Ammon's horn (tissue), 1 donor: ENCODE data around the gene GLCE.

Source experiments
- DNase-seq: peaks from one replicate; pipeline ENCODE4 v3.0.0-alpha.2; 2016; ENCODE audit warnings: low spot score

The GLCE gene

DNA sequence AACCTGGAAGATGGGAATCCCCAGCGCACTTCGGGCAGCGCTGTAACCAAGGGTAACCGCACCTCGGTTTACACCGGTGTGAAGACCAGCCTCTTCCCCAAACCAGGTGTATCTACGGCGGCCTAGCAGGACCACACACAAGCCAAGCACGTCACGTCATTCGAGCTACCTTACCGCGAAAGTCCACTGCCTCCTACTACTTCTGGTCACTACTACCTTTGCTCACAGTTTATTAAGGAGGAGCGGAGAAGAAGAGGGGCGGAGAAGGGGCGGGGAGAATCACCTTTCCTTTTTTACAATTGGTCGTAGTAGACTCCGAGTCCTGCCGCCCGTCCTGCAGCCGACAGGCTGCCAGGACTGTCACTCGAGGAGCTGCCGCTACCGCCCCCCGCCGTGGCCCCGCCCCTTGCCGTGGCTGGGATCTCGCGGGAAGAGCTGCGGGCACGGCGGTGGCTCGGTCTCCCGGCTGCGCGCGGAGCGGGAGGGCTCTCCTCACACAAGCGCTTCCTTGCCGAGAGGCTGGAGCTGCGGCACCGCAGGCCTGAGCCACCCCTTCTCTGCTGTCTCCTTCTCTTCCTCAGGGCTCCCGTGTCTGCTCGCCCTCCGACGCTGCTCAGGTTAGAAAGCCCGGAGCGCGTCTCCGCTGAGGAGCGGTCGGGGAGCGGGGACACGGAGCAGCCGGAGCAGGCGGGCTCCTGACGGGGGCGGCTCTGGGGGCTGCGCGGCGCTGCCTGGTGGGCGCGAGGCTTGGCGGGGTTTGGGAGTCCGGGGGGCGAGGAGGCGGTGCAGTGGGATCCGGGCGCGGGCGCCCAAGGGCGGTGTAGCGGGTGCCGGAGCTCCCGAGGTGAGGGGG lies at the start of gene GLCE:
GLCE (plus strand) TSS at position 495 of the 853 bp plus-strand sequence. CDS start 95,172 bp downstream, outside the sequence.
- DNase-seq = peak; percentile 98

DNA sequence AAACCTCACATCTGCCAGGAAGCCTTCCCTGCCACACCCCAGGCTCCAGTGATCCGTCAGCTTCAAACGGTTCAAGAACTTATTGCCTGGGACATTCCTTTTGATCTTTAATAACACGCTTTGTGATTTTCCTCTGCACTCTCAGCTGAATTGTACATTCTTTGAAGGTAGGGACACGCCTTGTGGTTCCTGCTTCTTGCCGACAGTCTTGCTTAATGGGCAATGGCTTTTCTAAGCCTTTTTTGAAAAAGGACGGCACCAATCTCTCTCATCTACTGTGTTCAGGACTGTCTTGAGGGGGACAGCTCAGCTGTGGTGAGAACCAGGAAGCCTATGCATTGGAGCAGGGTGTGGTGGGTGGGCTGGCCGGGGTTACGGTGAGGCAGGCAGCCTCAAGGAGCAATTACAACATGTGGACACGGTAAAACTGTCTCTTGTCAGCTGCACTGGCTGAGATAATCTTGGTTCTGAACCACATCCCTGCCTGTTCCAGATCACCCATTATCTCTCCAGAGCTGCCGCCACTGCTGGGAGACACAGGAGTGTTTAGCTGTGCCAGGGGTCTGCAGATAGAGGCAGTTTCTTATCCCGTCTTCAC lies 46.0 kb upstream of the GLCE start:
- DNase-seq = no peak

DNA sequence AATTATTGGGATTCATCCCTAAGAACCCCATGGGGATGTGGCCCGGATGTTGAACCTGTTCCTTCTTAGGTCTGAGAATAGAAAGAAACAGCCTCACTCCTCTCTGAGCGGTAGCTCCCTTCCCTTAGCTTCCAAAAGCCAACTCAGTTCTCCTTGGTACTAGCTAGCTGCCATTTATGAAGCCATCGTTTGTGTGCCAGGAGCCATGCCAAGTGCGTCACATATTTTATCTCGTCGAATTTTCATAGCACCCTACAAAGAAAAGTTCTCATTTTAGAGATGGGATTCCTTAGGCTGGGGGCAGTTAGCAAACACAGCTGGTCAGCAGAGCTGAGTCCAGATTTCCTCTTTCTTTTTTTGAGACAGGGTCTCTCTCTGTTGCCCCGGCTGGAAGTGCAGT lies 45.4 kb upstream of the GLCE start:
- DNase-seq = no peak

GRCh38 chr15:69116391-69116790 lies 44.0 kb upstream of the GLCE start:
- DNase-seq = no peak

GRCh38 chr15:69117431-69117871 lies 43.0 kb upstream of the GLCE start:
- DNase-seq = no peak

DNA sequence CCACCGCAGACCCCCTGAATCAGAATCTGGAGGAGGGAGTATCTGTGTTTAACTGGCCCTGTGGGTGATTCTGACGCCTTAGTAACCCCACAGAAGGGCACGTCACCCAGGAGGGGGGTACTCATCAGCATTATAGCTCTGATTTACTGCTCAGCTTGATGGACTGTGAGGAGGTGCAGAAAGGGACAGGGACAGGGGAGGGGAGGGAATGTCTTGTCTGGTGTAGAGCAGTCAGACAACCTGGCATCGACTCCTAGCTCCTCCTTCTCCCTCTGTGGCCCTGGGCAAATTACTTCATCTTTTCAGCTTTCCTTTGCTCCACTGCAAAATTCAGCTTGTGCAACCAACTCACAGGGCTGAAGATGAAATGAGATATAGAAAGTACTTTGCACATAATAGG lies 42.3 kb upstream of the GLCE start:
- no peak for DNase-seq

DNA sequence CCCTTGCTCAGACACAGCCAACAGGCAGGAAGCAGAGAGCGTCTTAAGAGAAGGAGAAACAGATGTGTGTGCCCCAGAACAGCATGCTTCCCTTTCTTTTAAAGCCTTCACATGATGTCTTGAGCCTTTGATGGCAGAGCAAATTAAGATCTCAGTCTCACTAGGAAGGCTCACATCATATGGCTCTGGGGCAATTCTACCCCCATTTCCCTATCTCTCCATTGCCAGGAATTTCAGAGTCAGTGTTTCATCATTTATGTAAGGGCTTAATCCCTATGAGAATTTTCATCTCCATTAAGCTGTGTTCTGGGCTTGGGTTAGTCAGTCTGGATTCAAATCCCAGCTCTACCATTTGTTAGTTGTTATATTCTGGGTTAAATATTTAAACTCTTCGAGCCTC lies 41.4 kb upstream of the GLCE start:
- no peak for DNase-seq

- no peak for DNase-seq
These were observed 40.6 kb upstream of the GLCE start for GRCh38 chr15:69119683-69120395.

- DNase-seq = no peak
These were observed 39.7 kb upstream of the GLCE start for GRCh38 chr15:69120732-69121131.

DNA sequence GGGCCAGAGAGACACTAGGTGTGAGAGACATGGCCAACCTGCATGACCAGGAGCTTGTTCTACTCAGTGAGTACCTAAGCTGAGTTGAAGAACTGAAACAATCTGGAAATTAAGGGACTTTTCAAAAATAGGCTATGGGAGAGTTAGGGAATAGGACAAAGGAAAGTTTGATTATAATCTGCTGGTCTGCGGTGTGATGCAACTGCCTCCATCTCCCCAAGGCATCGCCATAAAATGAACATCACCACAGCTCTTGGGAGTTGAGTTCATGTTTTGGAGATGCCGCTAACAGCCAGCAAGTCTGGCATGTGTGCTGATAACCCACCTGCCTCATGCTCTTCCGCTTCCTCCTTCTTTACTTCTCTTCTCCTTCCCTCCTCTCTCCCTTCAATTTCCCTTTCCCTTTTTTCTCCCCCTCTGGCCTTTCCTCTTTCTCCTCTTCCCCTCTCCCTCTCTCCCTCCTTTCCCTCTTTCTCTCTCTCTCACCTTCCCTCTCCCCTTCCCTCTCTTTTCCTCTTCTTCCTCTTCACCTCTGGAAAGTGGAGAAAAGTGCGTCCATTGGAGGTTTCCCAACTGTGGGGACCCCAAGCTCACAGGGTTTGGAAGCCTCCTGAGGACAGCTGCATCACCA lies 39.1 kb upstream of the GLCE start:
- DNase-seq = no peak

DNA sequence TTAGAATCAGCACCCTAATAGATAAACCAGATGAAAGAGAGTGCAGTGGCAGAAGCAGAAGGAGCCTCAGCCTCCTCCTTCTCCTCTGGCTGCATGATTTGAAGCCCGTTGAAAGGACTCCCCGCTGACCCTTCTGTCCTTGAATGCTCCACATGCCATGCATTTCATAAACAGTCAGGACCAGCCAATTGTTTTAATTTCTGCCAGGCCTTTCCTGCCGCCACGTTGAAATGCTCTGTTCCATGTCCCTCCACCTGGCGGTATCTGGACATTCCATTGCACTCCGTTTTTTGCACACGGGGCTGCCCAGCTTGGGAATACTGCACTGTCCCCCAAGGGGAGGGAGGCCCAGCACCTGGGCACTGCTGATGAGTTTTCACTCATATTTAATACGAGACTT lies 35.2 kb upstream of the GLCE start:
- no peak for DNase-seq

- DNase-seq = no peak
These were observed 34.4 kb upstream of the GLCE start for GRCh38 chr15:69126054-69126469.

- no peak for DNase-seq
These were observed 33.1 kb upstream of the GLCE start for GRCh38 chr15:69127306-69127705.

GRCh38 chr15:69128667-69129311 lies 31.6 kb upstream of the GLCE start:
- DNase-seq = no peak

GRCh38 chr15:69131362-69132220 lies 28.8 kb upstream of the GLCE start:
- DNase-seq = peak; percentile 71

GRCh38 chr15:69132430-69132829 lies 28.0 kb upstream of the GLCE start:
- DNase-seq = no peak

DNA sequence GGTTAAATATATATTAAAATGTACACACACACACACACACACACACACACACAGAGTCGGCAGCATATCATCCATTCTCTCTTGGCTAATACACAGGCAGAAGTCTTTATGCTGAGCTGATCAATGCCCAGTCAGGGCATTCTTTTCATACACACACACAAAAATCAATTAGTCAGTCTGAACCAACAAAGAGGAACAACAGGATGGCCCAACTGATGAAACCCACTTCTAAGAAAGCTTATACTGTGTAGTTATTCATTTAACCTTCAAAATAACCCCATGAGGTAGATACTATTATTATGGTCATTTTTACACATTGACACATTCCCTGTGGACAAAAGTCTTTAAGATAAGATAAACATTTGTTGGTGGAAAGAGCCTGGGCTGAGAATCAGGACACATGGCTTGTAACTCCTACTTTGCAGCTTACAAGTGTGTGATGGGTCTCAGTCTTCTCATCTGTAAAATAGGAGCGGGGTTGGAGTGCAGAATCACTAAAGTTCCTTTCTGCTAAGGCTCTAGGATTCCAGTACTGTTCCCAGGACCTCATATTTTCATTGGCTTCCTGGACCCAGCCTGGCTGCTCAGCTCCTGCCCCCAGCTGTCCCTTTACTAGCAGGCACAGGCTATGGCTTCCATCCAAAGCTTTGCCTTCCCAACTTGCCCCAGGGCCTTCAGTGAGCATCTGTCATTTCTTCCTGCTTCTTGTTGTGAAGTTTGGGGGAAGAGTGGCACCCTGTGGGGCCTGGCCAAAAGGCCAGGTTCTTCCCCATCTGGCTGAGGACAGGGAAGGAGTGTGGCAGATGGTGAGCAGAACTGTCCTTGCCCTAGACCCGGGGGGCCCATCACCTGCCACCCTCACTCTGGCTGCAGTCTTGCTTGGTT lies 27.2 kb upstream of the GLCE start:
- DNase-seq = no peak

GRCh38 chr15:69133862-69134519 lies 26.4 kb upstream of the GLCE start:
- no peak for DNase-seq

- no peak for DNase-seq
These were observed 25.6 kb upstream of the GLCE start for GRCh38 chr15:69134791-69135190.
